HG03139 (cell line): ENCODE results near the gene CXADR.
A peak's percentile ranks its signal among the peaks of the same experiment; 100 is the strongest.
"Not testable (repeated sequence)": the region's sequence is repeated elsewhere in the genome, so short reads cannot be mapped to it uniquely, and the experiment has no call there.

Experiments
- ATAC-seq: cut with Tn5 transposase; IDR thresholded peaks from one replicate; pipeline ENCODE4 v1.9.1; 2021; ENCODE audit not compliant: unreplicated experiment

Gene CXADR

DNA sequence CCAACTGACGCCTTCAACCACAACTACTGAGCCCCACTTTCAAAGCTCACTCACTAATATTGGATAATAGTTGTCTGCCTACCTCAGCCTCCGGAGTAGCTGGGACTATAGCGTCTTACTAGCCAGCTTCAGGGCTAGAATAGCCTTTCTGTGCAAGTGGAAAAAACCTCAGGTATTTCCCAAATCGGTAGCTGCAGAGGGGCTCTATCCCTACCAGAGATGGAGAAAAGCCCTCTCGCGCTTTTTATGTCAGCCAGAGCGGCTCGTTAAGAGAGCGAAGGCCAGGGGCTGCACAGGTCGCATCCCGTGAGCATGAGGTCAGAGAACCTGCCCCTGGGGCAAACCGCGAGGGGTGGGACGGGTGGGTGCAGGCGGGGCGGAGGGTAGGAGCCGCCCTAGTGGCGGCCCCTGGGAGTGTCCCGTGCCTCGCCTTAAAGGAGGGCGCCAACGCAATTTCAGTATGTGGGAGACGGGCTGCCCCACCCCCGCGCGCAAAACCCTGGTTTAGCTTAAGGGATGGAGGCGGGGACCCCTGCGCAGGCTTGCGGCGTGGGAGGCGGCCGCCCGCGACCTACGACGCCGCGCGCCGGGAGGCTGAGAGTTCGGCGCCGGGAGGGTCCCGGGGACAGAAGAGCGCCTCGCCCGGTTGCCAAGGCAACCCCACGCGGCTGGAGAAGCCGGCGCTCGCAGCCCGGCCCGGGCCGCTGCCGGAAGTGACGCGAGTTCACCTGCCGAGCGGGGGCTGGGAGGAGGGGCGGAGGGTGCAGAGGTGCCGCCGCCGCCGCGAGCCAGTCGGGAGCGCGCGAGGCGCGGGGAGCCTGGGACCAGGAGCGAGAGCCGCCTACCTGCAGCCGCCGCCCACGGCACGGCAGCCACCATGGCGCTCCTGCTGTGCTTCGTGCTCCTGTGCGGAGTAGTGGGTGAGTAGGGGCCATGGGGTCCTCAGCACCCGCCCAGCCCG is at the start of gene CXADR:
Gene CXADR (plus strand): TSS at position 791 of the 961 bp plus-strand sequence. CDS start 87 bp downstream, at position 878.
- ATAC-seq = peak; percentile 77

DNA sequence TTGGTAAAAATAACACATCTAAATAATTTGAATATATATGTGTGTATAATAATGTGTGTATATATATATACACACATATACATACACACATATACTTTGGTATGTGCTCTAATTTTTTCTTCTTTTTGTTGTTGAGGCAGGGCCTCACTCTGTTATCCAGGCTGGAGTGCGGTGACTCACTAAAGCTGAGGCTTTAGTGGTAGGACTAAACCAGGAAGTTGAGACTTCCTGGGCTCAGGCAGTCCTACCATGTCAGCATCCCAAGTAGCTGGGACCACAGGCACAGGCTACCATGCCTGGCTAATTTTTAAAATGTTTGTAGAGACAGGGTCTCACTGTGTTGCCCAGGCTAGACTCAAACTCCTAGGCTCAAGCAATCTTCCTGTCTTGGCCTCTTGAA is 46.7 kb upstream of the CXADR start:
- ATAC-seq = no peak

DNA sequence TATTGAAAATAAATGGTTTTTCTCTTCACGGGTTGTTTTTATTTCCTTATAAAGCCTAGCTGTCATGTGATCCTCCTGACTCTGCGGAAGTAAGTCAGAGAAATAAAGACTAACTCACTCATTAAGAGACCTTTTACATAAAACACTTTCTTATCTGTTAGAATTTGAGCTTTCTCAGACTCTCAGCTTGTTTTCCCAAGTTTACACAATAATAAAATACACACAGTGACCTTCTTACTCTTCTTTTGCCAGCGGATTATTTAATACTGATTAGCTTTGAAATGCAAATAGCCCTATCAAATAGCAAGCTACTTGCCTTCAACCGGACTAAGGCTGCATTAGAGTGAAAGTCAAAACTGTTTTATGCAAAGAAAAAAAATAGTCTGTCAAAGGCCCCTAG is 45.5 kb upstream of the CXADR start:
- ATAC-seq = no peak

DNA sequence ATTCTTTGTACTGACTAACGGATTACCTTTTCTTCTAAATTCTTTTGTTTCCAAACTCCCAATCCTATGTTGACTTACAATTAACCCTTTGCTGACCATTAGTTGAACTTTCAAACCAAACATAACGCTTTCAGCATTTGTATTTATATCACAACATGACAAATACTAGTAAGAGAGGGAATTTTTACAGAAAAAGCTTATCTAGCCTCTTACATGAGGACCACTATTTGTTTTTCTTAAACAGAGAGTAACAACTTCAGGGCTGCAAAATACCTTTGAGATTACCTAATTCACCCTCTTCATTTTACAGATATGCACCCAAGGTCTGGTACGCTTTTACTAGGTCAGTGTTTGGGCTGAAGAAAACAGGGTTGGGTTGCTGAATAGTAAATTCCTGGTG is 45.0 kb upstream of the CXADR start:
- no peak for ATAC-seq

DNA sequence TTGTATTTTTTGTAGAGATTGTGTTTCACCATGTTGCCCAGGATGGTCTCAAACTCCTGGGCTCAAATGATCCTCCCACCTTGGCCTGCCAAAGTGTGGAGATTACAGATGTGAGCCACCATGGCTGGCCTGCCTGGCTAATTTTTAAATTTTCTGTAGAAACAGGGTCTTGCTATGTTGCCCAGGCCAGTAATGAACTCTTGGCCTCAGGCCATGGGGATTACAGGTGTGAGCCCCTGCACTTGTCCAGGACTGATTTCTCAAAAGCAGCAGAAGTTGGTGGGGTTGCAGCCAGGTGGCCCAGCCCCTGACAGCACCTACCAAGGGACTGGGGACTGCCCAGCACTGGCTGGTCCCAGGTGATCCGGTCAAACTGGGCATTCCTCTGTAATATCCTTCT is 44.1 kb upstream of the CXADR start:
- no peak for ATAC-seq

DNA sequence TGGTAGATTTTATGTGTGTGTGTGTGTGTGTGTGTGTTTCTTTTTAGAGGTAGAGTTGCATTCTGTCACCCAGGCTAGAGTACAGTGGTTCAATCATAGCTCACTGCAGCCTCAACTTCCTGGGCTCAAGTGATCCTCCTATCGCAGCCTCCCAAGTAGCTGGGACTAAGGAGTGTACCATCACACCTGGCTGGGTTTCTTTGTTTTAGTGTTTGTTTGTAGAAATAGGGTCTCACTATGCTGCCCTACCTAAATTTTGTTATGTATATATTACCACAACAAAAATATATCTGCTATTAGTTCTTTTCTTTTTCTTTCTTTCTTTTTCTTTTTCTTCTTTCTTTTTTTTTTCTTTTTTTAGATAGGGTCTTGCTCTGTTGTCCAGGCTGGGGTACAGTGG is 43.1 kb upstream of the CXADR start:
- no peak for ATAC-seq

DNA sequence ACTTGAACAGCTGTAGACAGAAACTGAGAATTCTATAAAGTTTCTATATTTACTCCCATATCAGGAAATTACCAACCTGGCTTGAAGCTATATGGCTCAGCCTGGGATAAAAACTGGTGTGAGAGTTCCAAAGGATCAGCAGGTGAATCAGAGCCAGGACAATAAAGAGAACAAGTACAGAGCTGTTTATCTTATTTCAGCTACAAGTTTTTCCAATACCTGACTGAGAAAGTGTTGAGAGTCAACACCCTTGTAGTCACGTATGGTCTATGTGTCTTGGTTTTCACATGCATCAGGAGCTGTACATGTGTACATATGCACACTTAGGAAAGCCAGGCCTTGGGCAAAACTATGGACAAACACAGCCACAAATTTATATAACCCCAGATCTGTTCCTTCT is 40.7 kb upstream of the CXADR start:
- no peak for ATAC-seq

DNA sequence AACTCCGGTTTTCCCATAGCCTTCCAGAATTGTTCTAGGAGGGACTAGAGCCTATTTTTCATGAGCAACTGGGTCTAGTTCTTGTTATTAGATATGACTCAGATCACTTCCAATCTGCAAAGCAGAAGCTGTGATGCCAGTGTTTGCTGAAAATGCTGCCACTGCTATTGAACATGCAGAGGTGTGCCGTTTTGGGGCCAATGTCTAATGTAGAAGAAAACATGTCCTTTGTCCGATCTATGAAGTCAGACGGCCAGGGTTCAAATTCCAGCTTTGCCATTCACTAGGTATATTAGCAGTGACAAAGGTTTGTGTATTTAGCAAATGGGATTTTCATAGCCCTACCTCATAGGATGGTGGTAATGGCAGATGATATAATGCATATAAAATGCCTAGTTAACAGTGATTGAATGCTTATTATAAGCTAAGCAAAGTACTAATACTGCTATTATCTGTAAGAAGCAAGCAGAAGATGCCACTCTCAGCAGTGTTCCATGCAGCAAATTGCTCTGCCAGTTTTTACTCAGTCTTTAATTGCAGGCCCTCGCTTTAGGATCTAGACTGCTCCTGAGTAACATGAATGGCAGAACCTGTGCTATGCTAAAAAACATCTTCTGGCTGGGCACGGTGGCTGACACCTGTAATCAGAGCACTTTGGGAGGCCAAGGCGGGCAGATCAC is 40.1 kb upstream of the CXADR start:
- no peak for ATAC-seq

DNA sequence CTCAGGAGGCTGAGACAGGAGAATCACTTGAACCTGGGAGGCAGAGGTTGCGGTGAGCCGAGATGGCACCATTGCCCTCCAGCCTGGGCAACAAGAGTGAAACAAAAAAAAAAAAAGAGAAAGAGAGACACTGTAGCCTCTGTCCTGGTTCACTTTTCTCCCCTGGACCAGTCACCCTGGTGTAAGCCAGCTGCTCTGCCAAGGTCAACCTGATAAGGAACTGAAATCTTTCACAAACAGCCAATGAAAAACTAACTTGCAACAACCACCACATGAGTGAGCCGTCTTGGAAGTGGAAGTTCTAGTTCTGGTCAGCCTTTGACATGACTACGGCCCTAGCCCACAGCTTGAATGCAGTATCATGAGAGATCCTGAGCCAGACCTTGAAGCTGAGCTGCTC is 36.8 kb upstream of the CXADR start:
- no peak for ATAC-seq

DNA sequence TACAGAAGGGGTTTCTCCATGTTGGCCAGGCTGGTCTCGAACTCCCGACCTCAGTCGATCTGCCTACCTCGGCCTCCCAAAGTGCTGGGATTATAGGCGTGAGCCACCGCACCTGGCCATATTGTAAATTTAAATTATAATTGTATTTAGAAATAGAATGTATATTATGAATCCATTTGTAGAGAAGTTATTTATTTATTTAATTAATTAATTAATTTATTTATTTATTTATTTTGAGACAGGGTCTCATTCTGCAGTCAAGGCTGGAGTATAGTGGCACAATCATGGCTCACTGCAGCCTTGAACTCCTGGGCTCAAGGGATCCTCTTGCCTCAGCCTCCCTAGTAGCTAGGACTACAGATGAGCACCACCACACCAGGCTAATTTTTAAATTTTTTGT is 34.7 kb upstream of the CXADR start:
- ATAC-seq = not testable (repeated sequence)

DNA sequence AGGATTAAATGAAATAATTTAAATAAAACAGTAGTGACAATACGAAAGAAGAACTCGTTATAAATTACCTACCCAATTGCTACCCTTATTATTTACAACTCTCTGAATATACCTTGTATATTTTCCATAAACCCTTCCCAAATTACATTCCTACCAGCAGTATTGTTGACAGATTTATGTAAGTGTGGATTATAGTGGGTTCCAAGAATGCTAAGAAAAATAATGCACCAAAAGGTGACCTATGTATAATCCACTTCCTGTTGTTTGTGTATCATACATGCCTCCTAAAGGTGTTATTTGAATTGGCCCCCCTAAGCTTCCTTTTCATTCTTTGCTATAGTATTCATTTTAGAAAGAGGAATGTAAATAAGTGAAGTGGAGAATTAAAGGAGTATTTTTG is 33.2 kb upstream of the CXADR start:
- ATAC-seq = no peak

DNA sequence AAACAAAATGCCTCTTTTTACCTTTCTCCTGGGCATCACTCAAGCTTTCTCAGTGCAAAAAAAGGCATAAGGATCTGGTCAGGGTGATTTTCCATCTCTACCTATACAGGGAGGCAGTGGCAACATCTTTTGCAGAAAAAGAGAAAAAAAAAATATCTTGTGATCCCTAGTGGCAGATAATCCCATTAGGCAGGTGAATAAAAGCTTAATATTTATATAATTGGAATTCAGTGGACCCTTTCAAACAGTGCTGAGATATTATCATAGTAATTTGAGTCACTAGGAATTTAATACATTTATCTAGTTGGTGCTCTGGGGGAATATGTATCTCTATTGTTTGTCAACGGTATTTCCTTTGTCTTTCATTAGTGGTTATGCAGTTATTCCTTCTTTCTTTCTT is 29.9 kb upstream of the CXADR start:
- ATAC-seq = no peak

DNA sequence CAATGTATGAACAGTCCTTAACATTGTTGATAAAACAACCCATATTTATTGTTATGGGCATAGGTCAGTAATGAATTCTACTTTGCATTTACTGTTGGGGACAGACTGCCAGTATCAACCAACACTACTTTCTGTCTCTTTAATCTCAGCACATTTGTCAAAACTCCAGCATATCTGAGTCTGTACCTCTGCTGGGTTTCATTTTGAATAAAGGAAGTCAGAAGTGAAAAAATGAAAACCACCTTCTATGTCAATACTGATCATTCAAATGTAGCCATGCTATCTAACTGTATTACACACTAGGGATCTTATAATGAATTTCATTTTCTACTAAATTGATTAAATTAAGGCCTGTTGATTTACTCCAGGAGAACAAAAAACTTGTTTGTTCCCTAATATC is 24.2 kb upstream of the CXADR start:
- no peak for ATAC-seq

DNA sequence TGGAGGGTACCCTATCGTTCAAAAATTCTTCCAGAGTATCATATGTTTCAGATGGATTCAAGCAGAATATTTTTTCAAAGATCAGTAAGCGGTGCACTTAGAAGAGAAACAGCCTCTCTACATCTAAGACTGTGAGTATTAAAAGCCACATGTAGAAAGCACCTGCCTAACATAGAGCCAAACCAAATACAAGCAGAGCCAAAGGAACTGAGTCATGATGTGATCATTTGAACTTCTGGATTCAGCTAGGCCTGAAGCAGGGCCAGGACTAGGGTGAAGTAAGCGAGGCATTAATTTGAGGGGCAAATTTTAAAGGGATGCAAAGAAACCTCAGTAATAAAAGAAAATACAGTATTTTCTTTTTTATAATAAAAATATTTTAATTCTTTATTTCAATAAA is 23.3 kb upstream of the CXADR start:
- not testable (repeated sequence) for ATAC-seq

DNA sequence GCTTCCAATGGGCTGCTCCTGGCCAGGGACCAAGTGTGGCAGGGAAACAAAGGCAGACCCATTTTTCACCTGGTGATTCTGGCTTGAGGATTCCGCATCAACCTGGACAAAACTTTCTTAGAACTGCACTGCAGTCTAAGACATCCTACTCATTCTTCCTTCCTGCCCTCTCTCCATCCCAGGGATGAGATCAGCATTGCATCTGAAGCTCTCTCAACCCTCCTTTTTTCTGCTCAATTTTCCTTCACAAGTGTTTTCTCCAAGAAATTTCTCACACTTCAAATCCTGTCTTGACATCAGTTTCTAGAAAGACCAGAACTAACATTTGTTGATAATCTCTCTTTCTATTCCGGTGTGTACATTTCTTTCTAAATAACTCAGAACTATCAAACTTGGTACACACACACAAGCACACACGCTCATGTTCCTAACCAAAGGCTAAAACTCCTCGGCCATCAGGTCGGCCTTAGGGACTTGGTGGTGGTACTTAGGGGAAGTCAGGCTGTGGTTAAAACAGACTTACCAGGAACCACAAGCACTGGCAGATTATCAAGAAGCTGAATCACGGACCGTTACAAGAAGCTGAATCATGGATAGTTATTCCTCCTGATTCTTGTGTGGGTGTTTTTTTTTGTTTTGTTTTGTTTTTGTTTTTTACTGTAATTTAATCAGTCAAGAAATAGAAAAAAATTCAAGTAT is 21.0 kb upstream of the CXADR start:
- ATAC-seq = no peak

DNA sequence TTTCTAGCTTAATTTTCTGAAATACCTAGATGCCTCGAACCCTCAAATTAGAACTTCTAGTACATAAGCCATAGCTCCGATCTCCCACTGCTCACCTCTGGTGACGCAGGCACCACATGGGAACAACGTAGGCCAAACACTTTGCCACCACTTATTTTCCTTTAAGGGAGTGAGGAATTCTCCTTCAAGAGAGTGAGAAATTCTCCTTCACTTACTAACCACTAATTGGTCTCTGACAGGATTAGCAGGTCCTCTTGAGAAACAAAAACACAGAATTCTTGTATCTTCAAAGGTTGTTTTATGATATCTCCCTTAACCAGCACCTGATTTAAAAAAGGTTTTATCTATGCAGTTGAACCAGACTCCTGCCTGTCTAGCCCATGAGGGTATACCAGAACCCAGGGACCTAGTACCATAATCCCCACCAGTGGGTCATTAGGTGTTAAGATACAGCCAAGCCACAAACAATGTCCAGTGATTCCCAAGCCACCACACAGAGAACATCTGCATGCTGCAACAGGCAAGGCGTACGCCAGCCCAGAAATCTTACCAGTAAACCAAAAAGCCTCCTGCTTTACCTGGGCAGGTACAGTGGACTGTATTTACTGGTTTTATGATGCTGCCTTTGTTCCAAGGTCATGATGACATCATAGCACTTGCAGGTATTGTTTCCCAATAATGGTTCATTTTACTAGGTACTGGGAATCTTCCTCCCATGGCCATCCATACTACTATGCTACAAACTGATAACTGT is 20.3 kb upstream of the CXADR start:
- ATAC-seq = no peak

DNA sequence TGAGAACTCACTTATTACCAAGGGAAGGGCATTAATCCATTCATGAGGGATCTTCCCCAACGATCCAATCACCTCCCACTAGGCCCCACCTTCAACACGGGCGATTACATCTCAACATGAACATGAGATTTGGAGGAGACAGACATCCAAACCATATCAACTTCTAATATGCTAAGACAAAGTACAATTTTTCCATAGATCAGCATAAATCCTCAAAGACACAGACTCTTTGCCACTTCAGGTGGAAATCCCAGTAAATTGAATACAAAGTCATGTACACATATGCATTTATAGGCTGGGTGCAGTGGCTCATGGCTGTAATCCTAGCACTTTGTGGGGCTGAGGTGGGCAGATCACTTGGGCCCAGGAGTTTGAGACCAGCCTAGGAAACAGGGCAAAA is 18.8 kb upstream of the CXADR start:
- ATAC-seq = no peak

DNA sequence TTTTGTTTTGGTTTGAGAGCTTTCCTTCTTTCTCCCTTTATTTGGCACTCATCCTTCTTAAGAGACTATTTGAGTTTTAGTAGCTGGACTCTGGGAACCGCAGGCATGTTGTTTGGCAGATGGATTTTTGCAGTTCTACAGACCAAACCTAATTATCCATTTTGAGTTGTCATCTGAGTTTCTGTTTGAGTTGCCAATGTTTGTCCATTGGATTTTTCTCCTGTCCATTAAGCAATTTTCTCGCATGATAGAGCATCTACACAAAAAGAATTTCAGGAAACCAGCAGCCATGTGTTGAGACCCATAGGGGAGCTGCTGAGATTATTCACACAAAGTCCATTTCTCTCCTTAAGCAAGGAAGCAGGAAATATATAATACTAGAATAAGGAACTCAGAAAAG is 17.2 kb upstream of the CXADR start:
- no peak for ATAC-seq

DNA sequence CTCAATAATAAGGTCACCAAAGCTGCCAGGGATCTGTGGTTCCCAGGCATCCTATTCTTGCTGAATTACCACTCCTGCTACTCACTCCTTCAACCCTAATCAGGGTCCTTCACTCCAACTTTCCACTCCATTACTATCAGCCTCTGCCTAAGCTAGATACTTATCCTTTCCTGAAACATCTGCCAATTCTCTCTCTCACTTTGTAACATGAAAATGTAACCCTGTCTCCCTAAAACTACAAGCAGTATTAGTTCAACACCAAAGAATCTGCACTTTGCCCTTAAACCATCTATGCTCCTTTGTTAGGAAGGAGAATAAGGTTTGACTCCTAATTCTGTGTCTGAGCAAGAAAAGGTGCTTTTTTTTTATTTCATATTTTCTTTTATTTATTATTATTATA is 15.5 kb upstream of the CXADR start:
- no peak for ATAC-seq

DNA sequence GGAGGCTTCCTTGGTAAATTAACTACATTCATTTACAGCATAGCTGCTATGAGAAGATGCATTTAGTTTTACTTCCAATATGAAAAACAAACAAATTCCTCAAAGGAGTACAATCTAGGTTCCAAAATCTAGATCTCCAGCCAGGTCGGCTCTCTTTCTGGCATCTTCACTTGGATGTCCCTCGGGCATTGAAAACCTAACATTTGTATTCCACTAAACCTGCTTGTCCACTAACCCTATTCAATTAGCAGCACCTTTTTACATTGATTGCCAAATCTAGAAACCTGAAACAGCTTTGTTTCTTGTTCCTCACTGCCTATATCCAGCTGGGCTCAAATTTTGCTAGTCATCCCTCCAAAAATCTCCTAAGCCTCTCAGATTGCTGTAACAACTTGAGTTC is 14.3 kb upstream of the CXADR start:
- ATAC-seq = no peak
